HFFc6 (cell line): ENCODE measurements around the gene YAF2. TPM values are rescaled to one million over a fixed set of nuclear protein-coding genes. Genes with fewer than 3 reads are reported as not detected.

Experiments used
- DNase-seq: peaks from one replicate; pipeline ENCODE4 v3.0.0-alpha.2; 2018
- H3K27ac Mint-ChIP-seq: 2 replicates; pipeline ENCODE4 v1.8.0; 2020; ENCODE audit warnings: mild to moderate bottlenecking, mixed read lengths
- H3K27me3 Mint-ChIP-seq: 2 replicates; pipeline ENCODE4 v1.8.0; 2021; ENCODE audit warnings: mild to moderate bottlenecking, moderate library complexity, mixed read lengths; ENCODE audit not compliant: insufficient read depth
- H3K36me3 Mint-ChIP-seq: 2 replicates; pipeline ENCODE4 v1.8.0; 2021; ENCODE audit warnings: low read depth, mixed read lengths
- H3K4me1 Mint-ChIP-seq: 2 replicates; pipeline ENCODE4 v1.8.0; 2020; ENCODE audit warnings: low read depth, mixed read lengths
- H3K4me3 Mint-ChIP-seq: 2 replicates; pipeline ENCODE4 v1.8.0; 2020; ENCODE audit warnings: mild to moderate bottlenecking, moderate library complexity, mixed read lengths
- H3K9me3 Mint-ChIP-seq: 2 replicates; pipeline ENCODE4 v1.8.0; 2020; ENCODE audit warnings: mild to moderate bottlenecking, mixed read lengths
- CTCF ChIP-seq: fragments of 200-600 bp; sonication (generic); IDR thresholded peaks from 2 replicates; pipeline ENCODE4 v1.5.0; 2021; ENCODE audit warnings: antibody characterized with exemption, mild to moderate bottlenecking
- long read RNA-seq: library from polyadenylated mRNA; unstranded; transcript quantifications from one replicate; pipeline ENCODE4 v2.0.0, GENCODE V29; 2019
- total RNA-seq, 6 experiments: library from RNA; stranded (reverse); fragmentation: NEBNext Ultra II Directional; extraction: Animal tissue kit (Norgen Biotek cat#: 25700); gene quantifications; 2 replicates in 1 of 6; 3 replicates in 5 of 6; pipeline ENCODE4 v1.2.3, GENCODE V29; 2021

The YAF2 gene
- total RNA-seq = 10 to 100 TPM; 22.2 to 31.2 (median 27.6) TPM
- long read RNA-seq, transcript YAF2-203 (4 exons, 2,076 nt) = major isoform, 6 of 15 reads
- long read RNA-seq, partial matches to known transcripts = 6 of 15 reads
- long read RNA-seq, other reads (novel, unspliced or antisense) = 1 of 15 reads

- Mint-ChIP-seq H3K27ac (peak within 1 kb of the TSS; percentile 89), H3K9me3 (no peaks in the 10 kb centered on the region)
- TF ChIP-seq CTCF = no peak
Measured at GRCh38 chr12:42238240-42239140, at the start of gene YAF2. Gene YAF2, minus strand, starts transcription at chr12:42238248. Its CDS starts 68 bp downstream, at chr12:42238180.

GRCh38 chr12:42286741-42287140, 48.7 kb upstream of the YAF2 start:
- Mint-ChIP-seq H3K4me3 (no peak overlapping the region), H3K9me3 (no peaks in the 10 kb centered on the region), H3K27ac (no peak overlapping the region), H3K27me3 (peaks cover 9% of the 10 kb centered on the region), H3K4me1 (no peaks in the 10 kb centered on the region), H3K36me3 (no peaks in the 10 kb centered on the region)
- DNase-seq = no peak
- TF ChIP-seq CTCF = no peak

More at GRCh38 chr12:42238240-42239140, at the start of gene YAF2:
- peak within 1 kb of the TSS; percentile 94 for H3K4me3 Mint-ChIP-seq
- DNase-seq = peak; percentile 80
- peaks cover 8% of the 10 kb centered on the region for H3K36me3 Mint-ChIP-seq
- no peaks in the 10 kb centered on the region for H3K27me3 Mint-ChIP-seq
- H3K4me1 Mint-ChIP-seq = peaks cover 26% of the 10 kb centered on the region

- no peaks in the 10 kb centered on the region for H3K9me3 Mint-ChIP-seq
- H3K27ac Mint-ChIP-seq = no peak overlapping the region
- H3K4me3 Mint-ChIP-seq = no peak overlapping the region
- DNase-seq = no peak
- no peaks in the 10 kb centered on the region for H3K4me1 Mint-ChIP-seq
- H3K27me3 Mint-ChIP-seq = peaks cover 11% of the 10 kb centered on the region
- no peaks in the 10 kb centered on the region for H3K36me3 Mint-ChIP-seq
- TF ChIP-seq CTCF = no peak
Measured at GRCh38 chr12:42285431-42285830, 47.4 kb upstream of the YAF2 start.

- Mint-ChIP-seq H3K9me3 (no peaks in the 10 kb centered on the region), H3K36me3 (no peaks in the 10 kb centered on the region), H3K27ac (no peak overlapping the region), H3K4me1 (no peaks in the 10 kb centered on the region), H3K4me3 (no peak overlapping the region), H3K27me3 (peaks cover 11% of the 10 kb centered on the region)
- no peak for TF ChIP-seq CTCF
- DNase-seq = no peak
Measured at GRCh38 chr12:42284876-42285275, 46.8 kb upstream of the YAF2 start.

- H3K27ac Mint-ChIP-seq = no peak overlapping the region
- no peaks in the 10 kb centered on the region for H3K9me3 Mint-ChIP-seq
- no peaks in the 10 kb centered on the region for H3K4me1 Mint-ChIP-seq
- no peak for TF ChIP-seq CTCF
- DNase-seq = no peak
- no peaks in the 10 kb centered on the region for H3K36me3 Mint-ChIP-seq
- H3K27me3 Mint-ChIP-seq = peaks cover 11% of the 10 kb centered on the region
- H3K4me3 Mint-ChIP-seq = no peak overlapping the region
Measured at GRCh38 chr12:42284157-42284556, 46.1 kb upstream of the YAF2 start.
